H9 (cell line): Measurements from ENCODE around the gene SLC35F3. TPM values are rescaled to one million over a fixed set of nuclear protein-coding genes. Genes with fewer than 3 reads are reported as not detected.

ENCODE experiments used
- DNase-seq: peaks from one replicate; pipeline ENCODE4 v3.0.0-alpha.2; 2017
- H2AFZ ChIP-seq: one replicate; pipeline ENCODE4 v1.6.1; 2013; ENCODE audit warnings: mild to moderate bottlenecking, low read length, control low read depth, moderate library complexity
- H2AK5ac ChIP-seq: 2 replicates; pipeline ENCODE4 v1.6.1; 2013; ENCODE audit warnings: low read length, control low read depth, mixed read lengths; ENCODE audit not compliant: insufficient read length
- H2BK120ac ChIP-seq: one replicate; pipeline ENCODE4 v1.6.1; 2013; ENCODE audit warnings: low read depth, mild to moderate bottlenecking, low read length, control low read depth, inconsistent platforms; ENCODE audit not compliant: poor library complexity, severe bottlenecking
- H2BK12ac ChIP-seq: 2 replicates; pipeline ENCODE4 v1.6.1; 2013; ENCODE audit warnings: low read length, control low read depth, mixed read lengths, low read depth; ENCODE audit not compliant: insufficient read length
- H2BK15ac ChIP-seq: 2 replicates; pipeline ENCODE4 v1.6.1; 2013; ENCODE audit warnings: low read depth, low read length, control low read depth
- H2BK20ac ChIP-seq: one replicate; pipeline ENCODE4 v1.6.1; 2013; ENCODE audit warnings: low read depth, mild to moderate bottlenecking, low read length, control low read depth, inconsistent platforms; ENCODE audit not compliant: poor library complexity, severe bottlenecking
- H2BK5ac ChIP-seq: 2 replicates; pipeline ENCODE4 v1.6.1; 2013; ENCODE audit warnings: low read length, control low read depth, mixed read lengths; ENCODE audit not compliant: insufficient read length
- H3K14ac ChIP-seq: 2 replicates; pipeline ENCODE4 v1.6.1; 2013; ENCODE audit warnings: low read length, control low read depth; ENCODE audit not compliant: insufficient read depth
- H3K18ac ChIP-seq: 2 replicates; pipeline ENCODE4 v1.6.1; 2013; ENCODE audit warnings: low read depth, mild to moderate bottlenecking, mixed read lengths, low read length, control low read depth; ENCODE audit not compliant: insufficient read length
- H3K23ac ChIP-seq: 2 replicates; pipeline ENCODE4 v1.6.1; 2013; ENCODE audit warnings: low read length, control low read depth, mixed read lengths, low read depth; ENCODE audit not compliant: insufficient read length
- H3K23me2 ChIP-seq: 2 replicates; pipeline ENCODE4 v1.6.1; 2013; ENCODE audit warnings: low read depth, mild to moderate bottlenecking, mixed read lengths, low read length, control low read depth; ENCODE audit not compliant: insufficient read length, poor library complexity, severe bottlenecking
- H3K27ac ChIP-seq: 2 replicates; pipeline ENCODE4 v1.5.1; 2013; ENCODE audit warnings: low read length, control low read depth, mixed read lengths, low read depth; ENCODE audit not compliant: insufficient read length
- H3K27me3 ChIP-seq: 2 replicates; pipeline ENCODE4 v1.6.1; 2013; ENCODE audit warnings: low read length, control low read depth, inconsistent platforms; ENCODE audit not compliant: insufficient read depth
- H3K4ac ChIP-seq: 2 replicates; pipeline ENCODE4 v1.6.1; 2013; ENCODE audit warnings: low read depth, mild to moderate bottlenecking, control low read depth, inconsistent platforms, low read length, moderate library complexity
- H3K4me1 ChIP-seq: 2 replicates; pipeline ENCODE4 v1.6.1; 2013; ENCODE audit warnings: low read length, control low read depth, inconsistent platforms; ENCODE audit not compliant: insufficient read depth
- H3K4me2 ChIP-seq: 2 replicates; pipeline ENCODE4 v1.6.1; 2013; ENCODE audit warnings: low read length, control low read depth, mixed read lengths; ENCODE audit not compliant: insufficient read length, insufficient read depth
- H3K56ac ChIP-seq: 2 replicates; pipeline ENCODE4 v1.6.1; 2013; ENCODE audit warnings: low read depth, mild to moderate bottlenecking, mixed read lengths, low read length, control low read depth; ENCODE audit not compliant: insufficient read length
- H3K79me1 ChIP-seq: 2 replicates; pipeline ENCODE4 v1.6.1; 2013; ENCODE audit warnings: low read depth, mild to moderate bottlenecking, moderate library complexity, low read length, control low read depth, inconsistent platforms; ENCODE audit not compliant: insufficient read depth, poor library complexity, severe bottlenecking
- H3K79me2 ChIP-seq: 2 replicates; pipeline ENCODE4 v1.6.1; 2013; ENCODE audit warnings: low read length, control low read depth, inconsistent platforms; ENCODE audit not compliant: insufficient read depth
- H3K9ac ChIP-seq: 2 replicates; pipeline ENCODE4 v1.6.1; 2013; ENCODE audit warnings: low read length, control low read depth, mixed read lengths; ENCODE audit not compliant: insufficient read length; ENCODE audit errors: extremely low read depth
- H3K9me3 ChIP-seq: one replicate; pipeline ENCODE4 v1.6.1; 2013; ENCODE audit warnings: low read depth, low read length, inconsistent platforms; ENCODE audit not compliant: control insufficient read depth
- H3T11ph ChIP-seq: one replicate; pipeline ENCODE4 v1.6.1; 2013; ENCODE audit warnings: mild to moderate bottlenecking, low read length, control low read depth, inconsistent platforms
- H4K20me1 ChIP-seq: one replicate; pipeline ENCODE4 v1.6.1; 2013; ENCODE audit not compliant: control insufficient read depth, insufficient read length, insufficient read depth
- H4K5ac ChIP-seq: 2 replicates; pipeline ENCODE4 v1.6.1; 2013; ENCODE audit warnings: low read depth, mild to moderate bottlenecking, mixed read lengths, low read length, control low read depth; ENCODE audit not compliant: insufficient read length
- H4K8ac ChIP-seq: replicated peaks from 2 replicates; pipeline ENCODE4 v1.6.1; 2013; ENCODE audit warnings: low read length, control low read depth, mixed read lengths, low read depth; ENCODE audit not compliant: insufficient read length
- H4K91ac ChIP-seq: 2 replicates; pipeline ENCODE4 v1.6.1; 2013; ENCODE audit warnings: low read depth, mild to moderate bottlenecking, moderate library complexity, mixed read lengths, low read length, control low read depth; ENCODE audit not compliant: insufficient read length
- H3K27ac Mint-ChIP-seq, 3 experiments: 2 replicates in 2 of 3; 3 replicates in 1 of 3; pipeline ENCODE4 v1.8.0; 2020 to 2021; ENCODE audit warnings: mixed read lengths in 3 of 3, mild to moderate bottlenecking in 1 of 3, moderate library complexity in 1 of 3
- H3K27me3 Mint-ChIP-seq: 2 replicates; pipeline ENCODE4 v1.8.0; 2021; ENCODE audit warnings: low read depth, mild to moderate bottlenecking, moderate library complexity, mixed read lengths
- H3K36me3 Mint-ChIP-seq, 3 experiments: 2 replicates in 2 of 3; 3 replicates in 1 of 3; pipeline ENCODE4 v1.8.0; 2020 to 2021; ENCODE audit warnings: low read depth in 3 of 3, mixed read lengths in 3 of 3; ENCODE audit not compliant: insufficient read depth in 1 of 3
- H3K4me1 Mint-ChIP-seq, 2 experiments: 2 replicates each; pipeline ENCODE4 v1.8.0; 2020; ENCODE audit warnings: mixed read lengths in 2 of 2
- H3K4me3 Mint-ChIP-seq, 2 experiments: 2 replicates in 1 of 2; 3 replicates in 1 of 2; pipeline ENCODE4 v1.8.0; 2020 to 2021; ENCODE audit warnings: mild to moderate bottlenecking in 2 of 2, mixed read lengths in 2 of 2, moderate library complexity in 1 of 2
- H3K9me3 Mint-ChIP-seq, 2 experiments: 2 replicates in 1 of 2; 3 replicates in 1 of 2; pipeline ENCODE4 v1.8.0; 2020; ENCODE audit warnings: mild to moderate bottlenecking in 2 of 2, mixed read lengths in 2 of 2, moderate library complexity in 1 of 2
- CTCF ChIP-seq: fragments of 200-600 bp; sonication (generic); conservative IDR thresholded peaks from 3 replicates; pipeline ENCODE4 v1.8.0; 2021; ENCODE audit warnings: antibody characterized with exemption, mild to moderate bottlenecking
- WGBS: extraction: QIAGEN DNeasy Blood & Tissue Kit; methylation state at CpG from one replicate; pipeline ENCODE4 v1.1.7; 2013; ENCODE audit warnings: missing lambda C conversion rate, low lambda C conversion rate, mixed read lengths; ENCODE audit not compliant: insufficient read length; ENCODE audit errors: extremely low coverage; 5-methylcytosine and 5-hydroxymethylcytosine counted together
- total RNA-seq: library from RNA; stranded (reverse); gene quantifications from 2 replicates; pipeline ENCODE4 v1.2.1, GENCODE V29; 2021

Gene SLC35F3
- total RNA-seq, 1 experiment from 2014 or later = 0.81 TPM

GRCh38 chr1:234154320-234155251, 250.1 kb downstream of the SLC35F3 start:
- H2AFZ ChIP-seq = no peak overlapping the region

More at GRCh38 chr1:234154320-234155251, 250.1 kb downstream of the SLC35F3 start:
- H3K27me3 ChIP-seq = no peaks in the 10 kb centered on the region
- H4K5ac ChIP-seq = no peak overlapping the region
- no peak overlapping the region for H2BK20ac ChIP-seq
- H2BK120ac ChIP-seq = no peak overlapping the region
- no peak overlapping the region for H3K23ac ChIP-seq
- H3K14ac ChIP-seq = no peak overlapping the region
- H3K9me3 ChIP-seq = no peaks in the 10 kb centered on the region
- H2BK12ac ChIP-seq = no peak overlapping the region
- Mint-ChIP-seq H3K27ac (no peak overlapping the region), H3K4me1 (peaks cover 4% of the 10 kb centered on the region in 2 experiments), H3K4me3 (no peak overlapping the region), H3K36me3 (no peaks in the 10 kb centered on the region), H3K27me3 (peaks cover 4% of the 10 kb centered on the region; the same call in 1 of the 2 replicates), H3K9me3 (no peaks in the 10 kb centered on the region)
- peak; percentile 51 for DNase-seq
- no peaks in the 10 kb centered on the region for H3K4me1 ChIP-seq
- no peaks in the 10 kb centered on the region for H3K23me2 ChIP-seq
- no peak overlapping the region for H2AK5ac ChIP-seq
- no peaks in the 10 kb centered on the region for H4K20me1 ChIP-seq
- no peak overlapping the region for H3K9ac ChIP-seq
- no peak overlapping the region for H2BK5ac ChIP-seq
- no peak overlapping the region for H3K56ac ChIP-seq
- H4K91ac ChIP-seq = no peak overlapping the region
- no peaks in the 10 kb centered on the region for H3K79me2 ChIP-seq
- no CpG with 5 or more reads among the region's 7 CpGs for WGBS
- no peak overlapping the region for H3T11ph ChIP-seq
- H3K4ac ChIP-seq = no peak overlapping the region
- H3K4me2 ChIP-seq = no peak overlapping the region
- H2BK15ac ChIP-seq = no peak overlapping the region
- no peak overlapping the region for H3K18ac ChIP-seq
- peak; percentile 82 for TF ChIP-seq CTCF
- no peaks in the 10 kb centered on the region for H3K79me1 ChIP-seq
- no peak overlapping the region for H3K27ac ChIP-seq
- no peak overlapping the region for H4K8ac ChIP-seq
